Measurements from ENCODE around the gene USP25.

Gene USP25

GRCh38 chr21:15804247-15805005 is 74.6 kb downstream of the USP25 start:
- no peaks in the 10 kb centered on the region for H3K79me2 ChIP-seq
- H3K27ac ChIP-seq, result no peak overlapping the region
- H2AFZ ChIP-seq, result no peak overlapping the region
- H3K4me1 ChIP-seq, result no peaks in the 10 kb centered on the region
- H3K4me3 ChIP-seq (ENCODE audit: low read depth, low read length), result no peak overlapping the region
- H3K9me3 ChIP-seq (ENCODE audit: control insufficient read depth, low read length), result no peaks in the 10 kb centered on the region
- H3K9ac ChIP-seq, result no peak overlapping the region
- TF ChIP-seq CTCF (IDR thresholded peaks at IDR 0.05), result no peak
- no peaks in the 10 kb centered on the region for H3K27me3 ChIP-seq (ENCODE audit: control insufficient read depth, insufficient read depth, low read length)
- no peak overlapping the region for H3K4me2 ChIP-seq (ENCODE audit: low read length)
- H3K36me3 ChIP-seq (ENCODE audit: control insufficient read depth, insufficient read depth, low read length), result no peaks in the 10 kb centered on the region

- H3K27ac ChIP-seq, result no peak overlapping the region
- H3K4me1 ChIP-seq, result no peaks in the 10 kb centered on the region
- H3K4me2 ChIP-seq (ENCODE audit: low read length), result no peak overlapping the region
- H3K9ac ChIP-seq, result no peak overlapping the region
- no peak overlapping the region for H2AFZ ChIP-seq
- H3K9me3 ChIP-seq (ENCODE audit: control insufficient read depth, low read length), result no peaks in the 10 kb centered on the region
- TF ChIP-seq CTCF (IDR thresholded peaks at IDR 0.05), result no peak
- no peaks in the 10 kb centered on the region for H3K27me3 ChIP-seq (ENCODE audit: control insufficient read depth, insufficient read depth, low read length)
- no peaks in the 10 kb centered on the region for H3K79me2 ChIP-seq
- no peaks in the 10 kb centered on the region for H3K36me3 ChIP-seq (ENCODE audit: control insufficient read depth, insufficient read depth, low read length)
- no peak overlapping the region for H3K4me3 ChIP-seq (ENCODE audit: low read depth, low read length)
Measured at GRCh38 chr21:15809065-15809464, 79.3 kb downstream of the USP25 start.

- H3K9ac ChIP-seq, result no peak overlapping the region
- H3K4me3 ChIP-seq (ENCODE audit: low read depth, low read length), result no peak overlapping the region
- H3K79me2 ChIP-seq, result no peaks in the 10 kb centered on the region
- H2AFZ ChIP-seq, result no peak overlapping the region
- TF ChIP-seq CTCF (IDR thresholded peaks at IDR 0.05), result no peak
- H3K4me1 ChIP-seq, result no peaks in the 10 kb centered on the region
- H3K36me3 ChIP-seq (ENCODE audit: control insufficient read depth, insufficient read depth, low read length), result no peaks in the 10 kb centered on the region
- no peak overlapping the region for H3K4me2 ChIP-seq (ENCODE audit: low read length)
- no peaks in the 10 kb centered on the region for H3K27me3 ChIP-seq (ENCODE audit: control insufficient read depth, insufficient read depth, low read length)
- H3K27ac ChIP-seq, result no peak overlapping the region
- H3K9me3 ChIP-seq (ENCODE audit: control insufficient read depth, low read length), result no peaks in the 10 kb centered on the region
Measured at GRCh38 chr21:15809818-15810217, 80.0 kb downstream of the USP25 start.

GRCh38 chr21:15815285-15815684 is 85.5 kb downstream of the USP25 start:
- no peak for TF ChIP-seq CTCF (IDR thresholded peaks at IDR 0.05)
- Histone ChIP-seq H3K9ac (no peak overlapping the region), H3K27me3 (ENCODE audit: control insufficient read depth, insufficient read depth, low read length) (no peaks in the 10 kb centered on the region), H3K36me3 (ENCODE audit: control insufficient read depth, insufficient read depth, low read length) (no peaks in the 10 kb centered on the region), H3K4me1 (no peaks in the 10 kb centered on the region), H3K27ac (no peak overlapping the region), H3K79me2 (no peaks in the 10 kb centered on the region), H2AFZ (no peak overlapping the region), H3K4me2 (ENCODE audit: low read length) (no peak overlapping the region), H3K9me3 (ENCODE audit: control insufficient read depth, low read length) (no peaks in the 10 kb centered on the region), H3K4me3 (ENCODE audit: low read depth, low read length) (no peak overlapping the region)

GRCh38 chr21:15820327-15820726 is 90.5 kb downstream of the USP25 start:
- Histone ChIP-seq H3K4me3 (ENCODE audit: low read depth, low read length) (no peak overlapping the region), H3K27ac (no peak overlapping the region), H3K4me2 (ENCODE audit: low read length) (no peak overlapping the region), H3K79me2 (no peaks in the 10 kb centered on the region), H3K27me3 (ENCODE audit: control insufficient read depth, insufficient read depth, low read length) (no peaks in the 10 kb centered on the region), H3K4me1 (no peaks in the 10 kb centered on the region), H3K9me3 (ENCODE audit: control insufficient read depth, low read length) (no peaks in the 10 kb centered on the region), H3K36me3 (ENCODE audit: control insufficient read depth, insufficient read depth, low read length) (no peaks in the 10 kb centered on the region), H3K9ac (no peak overlapping the region), H2AFZ (no peak overlapping the region)
- TF ChIP-seq CTCF (IDR thresholded peaks at IDR 0.05), result no peak
